HT-29 (cell line): Measurements from ENCODE around the gene PLCB2. TPM values are rescaled to one million over a fixed set of nuclear protein-coding genes. Genes with fewer than 3 reads are reported as not detected.
A peak's percentile ranks its signal among the peaks of the same experiment; 100 is the strongest.

Experiments used
- DNase-seq: peaks from one replicate; pipeline ENCODE4 v3.0.0-alpha.2; 2015; ENCODE audit warnings: low spot score
- total RNA-seq: library from RNA; depleted of rRNA; stranded (reverse); fragments of >200 nt; shearing (Covaris generic); gene quantifications from 2 replicates; pipeline ENCODE4 v1.2.3, GENCODE V29; 2014

Gene PLCB2
- total RNA-seq, 1 experiment from 2014 or later, result 0.38 TPM

GRCh38 chr15:40252438-40253166, 55.1 kb downstream of the PLCB2 start:
- peak; percentile 29 for DNase-seq

GRCh38 chr15:40252141-40252437, 55.6 kb downstream of the PLCB2 start:
- no peak for DNase-seq

- no peak for DNase-seq
These were observed 56.1 kb downstream of the PLCB2 start for GRCh38 chr15:40251486-40252140.

GRCh38 chr15:40250771-40251483, 56.8 kb downstream of the PLCB2 start:
- DNase-seq, result no peak

GRCh38 chr15:40250304-40250656, 57.5 kb downstream of the PLCB2 start:
- DNase-seq, result no peak

- peak; percentile 81 for DNase-seq
These were observed 58.0 kb downstream of the PLCB2 start for GRCh38 chr15:40249477-40250303.

GRCh38 chr15:40248006-40248783, 59.5 kb downstream of the PLCB2 start:
- DNase-seq, result no peak

- DNase-seq, result no peak
These were observed 60.2 kb downstream of the PLCB2 start for GRCh38 chr15:40247406-40247971.

GRCh38 chr15:40246496-40247280, 61.0 kb downstream of the PLCB2 start:
- DNase-seq, result no peak

- DNase-seq, result no peak
These were observed 61.9 kb downstream of the PLCB2 start for GRCh38 chr15:40245666-40246450.

GRCh38 chr15:40244961-40245523, 62.7 kb downstream of the PLCB2 start:
- DNase-seq, result peak; percentile 90

- no peak for DNase-seq
These were observed 64.5 kb downstream of the PLCB2 start for GRCh38 chr15:40243126-40243810.

- no peak for DNase-seq
These were observed 65.1 kb downstream of the PLCB2 start for GRCh38 chr15:40242601-40243000.

GRCh38 chr15:40242213-40242599, 65.5 kb downstream of the PLCB2 start:
- DNase-seq, result no peak

- no peak for DNase-seq
These were observed 66.2 kb downstream of the PLCB2 start for GRCh38 chr15:40241269-40242212.

GRCh38 chr15:40240619-40241221, 67.0 kb downstream of the PLCB2 start:
- DNase-seq, result no peak
